Bronchial epithelial cell (primary cell): ENCODE results near the gene KIZ. TPM values are rescaled to one million over a fixed set of nuclear protein-coding genes. Genes with fewer than 3 reads are reported as not detected.
A peak's percentile ranks its signal among the peaks of the same experiment; 100 is the strongest.

Experiments used
- DNase-seq: peaks from one replicate; pipeline ENCODE4 v3.0.0-alpha.2; 2010; ENCODE audit warnings: low read depth
- FAIRE-seq: peaks from 2 replicates; lab custom pipeline; 2011; peaks lifted over from hg19 to GRCh38; lab: Jason Lieb, UNC
- H3K27me3 ChIP-seq: 2 replicates; pipeline ENCODE4 v1.5.1; 2011; ENCODE audit warnings: low read length; ENCODE audit not compliant: control insufficient read depth, insufficient read depth
- H3K36me3 ChIP-seq: 2 replicates; pipeline ENCODE4 v1.5.1; 2011; ENCODE audit warnings: low read length; ENCODE audit not compliant: control insufficient read depth, insufficient read depth
- H3K4me3 ChIP-seq: 2 replicates; pipeline ENCODE4 v1.5.1; 2011; ENCODE audit warnings: mild to moderate bottlenecking, low read depth, low read length, control low read depth
- total RNA-seq: library from RNA; depleted of rRNA; stranded (reverse); fragments of >200 nt; gene quantifications from 2 replicates; pipeline ENCODE4 v1.2.1, GENCODE V29; 2014
- TF ChIP-seq, protein P1 (sequence below): IDR thresholded peaks from 2 replicates; pipeline ENCODE4 v1.5.1; 2011; ENCODE audit warnings: mild to moderate bottlenecking, moderate library complexity, low read length, control low read depth, inconsistent platforms; ENCODE audit not compliant: insufficient read depth, severe bottlenecking

The KIZ gene
- total RNA-seq, 1 donor from 2014 or later: 12.9 TPM

DNA sequence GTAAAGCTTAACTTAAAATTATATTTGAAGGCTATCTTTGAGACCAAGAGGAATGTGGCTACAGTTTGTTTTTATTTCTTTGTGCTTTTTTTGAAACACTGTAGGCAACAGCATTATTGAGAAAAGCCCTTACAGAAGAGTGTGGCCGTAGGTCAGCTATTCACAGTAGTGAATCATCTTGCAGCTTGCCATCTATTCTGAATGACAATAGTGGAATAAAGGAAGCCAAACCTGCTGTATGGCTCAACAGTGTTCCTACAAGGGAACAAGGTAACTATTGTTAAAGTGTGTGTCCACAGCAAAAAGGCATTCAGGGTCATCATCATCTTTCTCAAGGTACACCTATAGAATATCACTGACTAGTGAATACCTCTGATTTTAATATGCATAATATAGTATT, 88.5 kb downstream of the KIZ start:
- peak; percentile 21 for DNase-seq
- FAIRE-seq: no peak
- TF ChIP-seq, protein P1, sequence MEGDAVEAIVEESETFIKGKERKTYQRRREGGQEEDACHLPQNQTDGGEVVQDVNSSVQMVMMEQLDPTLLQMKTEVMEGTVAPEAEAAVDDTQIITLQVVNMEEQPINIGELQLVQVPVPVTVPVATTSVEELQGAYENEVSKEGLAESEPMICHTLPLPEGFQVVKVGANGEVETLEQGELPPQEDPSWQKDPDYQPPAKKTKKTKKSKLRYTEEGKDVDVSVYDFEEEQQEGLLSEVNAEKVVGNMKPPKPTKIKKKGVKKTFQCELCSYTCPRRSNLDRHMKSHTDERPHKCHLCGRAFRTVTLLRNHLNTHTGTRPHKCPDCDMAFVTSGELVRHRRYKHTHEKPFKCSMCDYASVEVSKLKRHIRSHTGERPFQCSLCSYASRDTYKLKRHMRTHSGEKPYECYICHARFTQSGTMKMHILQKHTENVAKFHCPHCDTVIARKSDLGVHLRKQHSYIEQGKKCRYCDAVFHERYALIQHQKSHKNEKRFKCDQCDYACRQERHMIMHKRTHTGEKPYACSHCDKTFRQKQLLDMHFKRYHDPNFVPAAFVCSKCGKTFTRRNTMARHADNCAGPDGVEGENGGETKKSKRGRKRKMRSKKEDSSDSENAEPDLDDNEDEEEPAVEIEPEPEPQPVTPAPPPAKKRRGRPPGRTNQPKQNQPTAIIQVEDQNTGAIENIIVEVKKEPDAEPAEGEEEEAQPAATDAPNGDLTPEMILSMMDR: no peak
- Histone ChIP-seq H3K4me3 (no peak overlapping the region), H3K27me3 (no peaks in the 10 kb centered on the region), H3K36me3 (no peaks in the 10 kb centered on the region)

DNA sequence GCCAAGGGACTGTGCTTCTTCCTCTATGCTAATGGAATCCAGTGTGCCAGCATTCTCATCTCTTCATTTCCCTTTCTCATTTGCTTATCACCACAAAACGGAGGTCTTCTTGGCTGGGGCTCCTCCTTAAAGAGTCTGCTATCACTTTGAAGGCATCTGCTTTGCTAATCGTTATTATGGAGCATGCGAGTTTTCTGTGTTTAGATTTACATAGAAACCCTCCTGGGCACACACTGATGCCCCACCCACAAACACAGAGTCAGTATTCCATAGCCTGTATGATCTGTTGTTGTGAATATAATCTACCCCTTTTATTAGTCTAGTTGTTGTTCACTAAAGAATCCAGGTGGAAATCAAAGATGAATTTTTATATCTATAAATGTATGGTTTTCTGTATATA, 93.8 kb downstream of the KIZ start:
- Histone ChIP-seq H3K4me3 (no peak overlapping the region), H3K27me3 (no peaks in the 10 kb centered on the region), H3K36me3 (no peaks in the 10 kb centered on the region)
- FAIRE-seq (no peak), DNase-seq (no peak)
- TF ChIP-seq, protein P1: no peak

DNA sequence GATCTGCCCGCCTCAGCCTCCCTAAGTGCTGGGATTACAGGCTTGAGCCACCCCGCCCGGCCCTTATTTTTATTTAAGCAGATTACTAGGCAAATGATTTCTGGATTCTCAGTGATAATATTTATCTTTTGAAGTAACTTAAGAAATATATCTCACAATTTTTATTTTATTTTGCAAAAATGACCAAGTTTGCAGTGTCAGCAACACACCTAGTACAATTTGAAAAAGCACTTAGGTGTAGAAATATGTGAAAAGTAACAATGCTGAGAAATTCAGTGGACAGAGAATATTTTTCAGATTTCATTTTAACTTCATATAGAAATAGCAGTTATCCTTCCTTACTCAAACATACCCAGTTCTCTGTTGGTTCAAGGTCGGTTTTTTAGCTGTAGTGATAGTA, 98.3 kb downstream of the KIZ start:
- no peak for DNase-seq
- TF ChIP-seq, protein P1: no peak
- Histone ChIP-seq H3K36me3 (no peaks in the 10 kb centered on the region), H3K4me3 (no peak overlapping the region), H3K27me3 (no peaks in the 10 kb centered on the region)
- FAIRE-seq: no peak

DNA sequence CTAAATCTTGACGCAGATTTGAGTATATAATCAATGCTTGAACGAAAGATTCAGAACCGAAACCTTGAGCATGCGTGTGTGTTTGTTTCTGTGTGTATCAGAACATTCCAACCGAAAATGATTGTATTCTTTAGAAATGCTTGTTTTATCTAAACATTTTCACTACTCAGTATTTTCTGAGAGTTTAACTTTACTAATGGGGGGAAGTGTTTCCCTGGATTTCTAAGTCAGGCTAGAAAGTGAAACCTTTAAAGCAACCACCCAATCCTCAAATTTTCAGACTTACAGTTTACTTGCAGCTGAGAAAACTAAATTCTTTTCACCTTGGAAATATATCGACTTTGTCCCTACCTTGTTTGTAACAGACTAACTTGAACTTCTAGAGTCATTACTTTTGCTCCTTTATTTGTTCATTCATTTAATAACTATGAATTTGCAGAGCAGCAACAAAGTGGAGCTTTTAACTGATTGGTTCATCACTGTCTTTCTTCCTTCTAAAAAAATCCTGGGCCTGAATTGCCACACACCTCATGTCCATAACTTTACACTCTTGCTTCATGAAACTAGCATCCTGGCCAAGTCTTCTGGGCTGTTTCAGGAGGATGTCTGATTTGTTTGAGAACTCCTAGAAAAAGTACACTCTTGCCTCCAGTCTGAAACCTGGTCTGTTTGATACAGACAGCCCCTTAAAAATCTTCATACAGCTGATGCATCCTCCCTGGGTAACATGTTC, 99.5 kb downstream of the KIZ start:
- Histone ChIP-seq H3K36me3 (no peaks in the 10 kb centered on the region), H3K27me3 (no peaks in the 10 kb centered on the region), H3K4me3 (no peak overlapping the region)
- DNase-seq (no peak), FAIRE-seq (no peak)
- TF ChIP-seq, protein P1: no peak

DNA sequence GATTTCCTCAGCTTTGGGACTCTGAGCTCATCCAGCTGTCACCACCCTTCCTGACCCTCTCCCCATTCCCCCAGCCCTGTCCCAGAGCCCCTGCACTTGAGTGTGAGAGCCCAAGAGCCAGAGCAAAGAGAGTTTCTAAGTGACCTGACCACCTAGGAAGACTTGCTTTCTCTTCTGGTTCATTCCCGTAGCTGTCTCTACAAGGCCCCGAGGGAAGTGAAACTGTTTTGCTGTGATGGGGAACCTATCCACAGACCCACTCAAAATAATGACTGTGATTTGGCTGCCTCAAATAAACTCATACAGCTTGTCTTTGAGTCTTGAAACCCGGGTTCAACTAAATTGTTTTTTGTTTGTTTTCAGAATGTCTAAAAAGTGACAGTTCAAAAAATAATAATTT, 102.6 kb downstream of the KIZ start:
- TF ChIP-seq, protein P1: no peak
- no peaks in the 10 kb centered on the region for H3K27me3 ChIP-seq
- H3K36me3 ChIP-seq: peaks cover 1% of the 10 kb centered on the region
- DNase-seq (no peak), FAIRE-seq (no peak)
- no peak overlapping the region for H3K4me3 ChIP-seq

DNA sequence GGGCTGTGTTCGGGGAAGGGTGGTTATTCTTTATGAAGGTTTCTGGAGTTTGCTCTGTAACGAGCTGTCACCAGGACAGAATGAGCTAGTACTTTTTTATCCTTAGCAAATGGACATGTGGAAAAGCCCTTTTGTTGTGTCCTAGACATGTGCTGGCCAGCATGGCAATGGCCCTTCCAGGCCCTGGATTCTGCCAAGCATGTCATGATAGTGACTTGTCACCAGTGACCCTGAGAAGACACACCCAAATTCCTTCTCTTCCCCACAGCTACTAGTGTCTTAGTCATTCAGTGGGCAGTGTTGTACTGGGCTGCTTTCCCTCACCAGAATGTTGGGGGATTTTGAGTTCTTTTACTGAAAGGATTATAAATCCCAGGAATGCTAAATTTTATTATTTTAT, 103.3 kb downstream of the KIZ start:
- Histone ChIP-seq H3K27me3 (no peaks in the 10 kb centered on the region), H3K36me3 (peaks cover 1% of the 10 kb centered on the region), H3K4me3 (no peak overlapping the region)
- FAIRE-seq (no peak), DNase-seq (peak; percentile 11)
- TF ChIP-seq, protein P1: no peak
